Pons (tissue), 1 donor: ENCODE results near the gene PRKN.

Experiments
- DNase-seq: peaks from one replicate; pipeline ENCODE4 v3.0.0-alpha.2; 2016; ENCODE audit warnings: low spot score

PRKN gene

GRCh38 chr6:161722394-161722793 is 1005.2 kb downstream of the PRKN start:
- no peak for DNase-seq

- DNase-seq = no peak
These were observed 1006.1 kb downstream of the PRKN start for GRCh38 chr6:161721511-161721910.

- no peak for DNase-seq
These were observed 1011.4 kb downstream of the PRKN start for GRCh38 chr6:161716176-161716575.

- no peak for DNase-seq
These were observed 1015.6 kb downstream of the PRKN start for GRCh38 chr6:161711938-161712337.

GRCh38 chr6:161711515-161711914 is 1016.1 kb downstream of the PRKN start:
- DNase-seq = no peak

- no peak for DNase-seq
These were observed 1016.9 kb downstream of the PRKN start for GRCh38 chr6:161710698-161711097.

- DNase-seq = no peak
These were observed 1026.5 kb downstream of the PRKN start for GRCh38 chr6:161701056-161701455.

- peak; percentile 2 for DNase-seq
These were observed 1030.8 kb downstream of the PRKN start for GRCh38 chr6:161696801-161697200.

- peak; percentile 32 for DNase-seq
These were observed 1032.6 kb downstream of the PRKN start for GRCh38 chr6:161694995-161695394.

- no peak for DNase-seq
These were observed 1040.9 kb downstream of the PRKN start for GRCh38 chr6:161686655-161687054.

- no peak for DNase-seq
These were observed 1042.7 kb downstream of the PRKN start for GRCh38 chr6:161684731-161685475.

GRCh38 chr6:161683400-161683799 is 1044.2 kb downstream of the PRKN start:
- no peak for DNase-seq

- no peak for DNase-seq
These were observed 1044.6 kb downstream of the PRKN start for GRCh38 chr6:161682982-161683381.

GRCh38 chr6:161679980-161680538 is 1047.5 kb downstream of the PRKN start:
- no peak for DNase-seq

- no peak for DNase-seq
These were observed 1050.4 kb downstream of the PRKN start for GRCh38 chr6:161677188-161677587.

- no peak for DNase-seq
These were observed 1051.0 kb downstream of the PRKN start for GRCh38 chr6:161676586-161676985.

- DNase-seq = no peak
These were observed 1052.5 kb downstream of the PRKN start for GRCh38 chr6:161674930-161675682.

GRCh38 chr6:161673026-161673425 is 1054.5 kb downstream of the PRKN start:
- no peak for DNase-seq

GRCh38 chr6:161671117-161671516 is 1056.4 kb downstream of the PRKN start:
- DNase-seq = no peak

GRCh38 chr6:161668665-161669064 is 1058.9 kb downstream of the PRKN start:
- no peak for DNase-seq

- DNase-seq = no peak
These were observed 1059.6 kb downstream of the PRKN start for GRCh38 chr6:161667957-161668356.

- DNase-seq = no peak
These were observed 1063.9 kb downstream of the PRKN start for GRCh38 chr6:161663682-161664081.
